H1 (cell line): ENCODE measurements around the gene CFAP221. TPM values are rescaled to one million over a fixed set of nuclear protein-coding genes. Genes with fewer than 3 reads are reported as not detected.

Source experiments
- CTCF ChIA-PET: fragments of 300-600 bp; sonication (Branson Sonifier 250); formaldehyde crosslinking; loops from one replicate; lab custom pipeline; 2021; ENCODE audit not compliant: partially characterized antibody; lab: Charles Lee
- POLR2A ChIA-PET: fragments of 300-600 bp; sonication (Branson Sonifier 250); formaldehyde crosslinking; loops from one replicate; lab custom pipeline; 2021; ENCODE audit warnings: inconsistent platforms; ENCODE audit not compliant: partially characterized antibody; lab: Charles Lee
- DNase-seq, 2 experiments: peaks; one replicate each; pipeline versions ENCODE4 v3.0.0 to v3.0.0-alpha.2; 2010 to 2022; ENCODE audit warnings: low spot score in 2 of 2, low read depth in 1 of 2, mixed read lengths in 1 of 2
- FAIRE-seq: peaks from 2 replicates; lab custom pipeline; 2011; peaks lifted over from hg19 to GRCh38; lab: Jason Lieb, UNC
- H2AFZ ChIP-seq: 2 replicates; pipeline ENCODE4 v1.8.1; 2012; ENCODE audit warnings: low read length, inconsistent platforms
- H2AK5ac ChIP-seq: 2 replicates; pipeline ENCODE4 v1.6.1; 2013; ENCODE audit warnings: low read depth, low read length
- H2BK120ac ChIP-seq: replicated peaks from 2 replicates; pipeline ENCODE3; 2013; ENCODE audit warnings: low read depth, low read length, inconsistent platforms
- H2BK12ac ChIP-seq: 2 replicates; pipeline ENCODE4 v1.6.1; 2013; ENCODE audit warnings: low read depth, low read length
- H2BK15ac ChIP-seq: 2 replicates; pipeline ENCODE4 v1.6.1; 2013; ENCODE audit warnings: low read length
- H2BK20ac ChIP-seq: 2 replicates; pipeline ENCODE4 v1.6.1; 2013; ENCODE audit warnings: low read length
- H2BK5ac ChIP-seq: 2 replicates; pipeline ENCODE4 v1.6.1; 2013; ENCODE audit warnings: low read depth, low read length
- H3K14ac ChIP-seq: 2 replicates; pipeline ENCODE4 v1.6.1; 2013; ENCODE audit warnings: inconsistent platforms; ENCODE audit not compliant: insufficient read length
- H3K18ac ChIP-seq: 2 replicates; pipeline ENCODE4 v1.6.1; 2013; ENCODE audit warnings: low read length; ENCODE audit errors: extremely low read depth
- H3K23ac ChIP-seq: 2 replicates; pipeline ENCODE4 v1.6.1; 2013; ENCODE audit warnings: inconsistent platforms; ENCODE audit not compliant: insufficient read length
- H3K23me2 ChIP-seq: 2 replicates; pipeline ENCODE4 v1.6.1; 2013; ENCODE audit warnings: low read depth, low read length
- H3K27ac ChIP-seq: 2 replicates; pipeline ENCODE4 v1.6.1; 2011; ENCODE audit warnings: low read depth, low read length, inconsistent platforms
- H3K27me3 ChIP-seq, 4 experiments: replicated peaks in 1 of 4; 1 replicate in 1 of 4; 2 replicates in 3 of 4; pipeline versions ENCODE4 v1.6.1 to v1.8.1; 2011 to 2013; ENCODE audit warnings: low read length in 3 of 4, mild to moderate bottlenecking in 3 of 4, inconsistent platforms in 2 of 4, mixed read lengths in 2 of 4, moderate library complexity in 1 of 4; ENCODE audit not compliant: control insufficient read depth in 3 of 4, insufficient read depth in 3 of 4; ENCODE audit errors: extremely low read depth in 1 of 4
- H3K36me3 ChIP-seq, 4 experiments: 2 replicates each; pipeline versions ENCODE4 v1.6.1 to v1.8.1; 2011 to 2013; ENCODE audit warnings: mild to moderate bottlenecking in 4 of 4, low read length in 3 of 4, moderate library complexity in 2 of 4, control low read depth in 1 of 4, inconsistent platforms in 1 of 4; ENCODE audit not compliant: insufficient read depth in 4 of 4, control insufficient read depth in 2 of 4
- H3K4ac ChIP-seq: replicated peaks from 2 replicates; pipeline ENCODE3; 2013; ENCODE audit warnings: low read length, low read depth, mixed read lengths, inconsistent platforms; ENCODE audit not compliant: insufficient read length
- H3K4me1 ChIP-seq, 4 experiments: replicated peaks in 1 of 4; 1 replicate in 1 of 4; 2 replicates in 3 of 4; pipeline versions ENCODE4 v1.6.1 to v1.8.1; 2011 to 2013; ENCODE audit warnings: low read length in 3 of 4, inconsistent platforms in 2 of 4, mixed read lengths in 1 of 4; ENCODE audit not compliant: insufficient read depth in 4 of 4, control insufficient read depth in 3 of 4
- H3K4me2 ChIP-seq, 2 experiments: 2 replicates each; pipeline versions ENCODE4 v1.6.1 to v1.8.1; 2011 to 2013; ENCODE audit warnings: low read depth in 2 of 2, low read length in 2 of 2, control low read depth in 1 of 2, inconsistent platforms in 1 of 2, mild to moderate bottlenecking in 1 of 2; ENCODE audit not compliant: insufficient read depth in 1 of 2
- H3K4me3 ChIP-seq, 4 experiments: fragments of 200-600, 300-600 bp in 1 of 4; sonication (generic), shearing (Covaris generic), sonication (Bioruptor Twin) in 1 of 4; 2 replicates each; pipeline versions ENCODE4 v1.5.1 to v1.8.1; 2011 to 2016; ENCODE audit warnings: low read length in 4 of 4, low read depth in 3 of 4, control low read depth in 2 of 4, inconsistent platforms in 2 of 4, mild to moderate bottlenecking in 2 of 4, mixed read lengths in 1 of 4, moderate library complexity in 1 of 4; ENCODE audit not compliant: insufficient read depth in 2 of 4; ENCODE audit errors: extremely low read depth in 1 of 4
- H3K56ac ChIP-seq: replicated peaks from 2 replicates; pipeline ENCODE3; 2013; ENCODE audit warnings: low read depth, mild to moderate bottlenecking, mixed read lengths, low read length, inconsistent platforms; ENCODE audit not compliant: insufficient read length
- H3K79me1 ChIP-seq: 2 replicates; pipeline ENCODE4 v1.6.1; 2013; ENCODE audit warnings: low read depth, low read length, control low read depth
- H3K79me2 ChIP-seq, 2 experiments: 2 replicates each; pipeline versions ENCODE4 v1.6.1 to v1.8.1; 2012 to 2013; ENCODE audit warnings: low read length in 2 of 2, mild to moderate bottlenecking in 2 of 2, inconsistent platforms in 1 of 2; ENCODE audit not compliant: insufficient read depth in 2 of 2, control insufficient read depth in 1 of 2
- H3K9ac ChIP-seq, 4 experiments: replicated peaks in 1 of 4; 1 replicate in 1 of 4; 2 replicates in 3 of 4; pipeline versions ENCODE4 v1.6.1 to v1.8.1; 2011 to 2013; ENCODE audit warnings: low read depth in 3 of 4, low read length in 3 of 4, control low read depth in 2 of 4, mild to moderate bottlenecking in 2 of 4, moderate library complexity in 2 of 4, inconsistent platforms in 1 of 4; ENCODE audit errors: extremely low read depth in 1 of 4
- H3K9me3 ChIP-seq, 2 experiments: 2 replicates each; pipeline versions ENCODE4 v1.6.1 to v1.8.1; 2012 to 2013; ENCODE audit warnings: mild to moderate bottlenecking in 2 of 2, moderate library complexity in 2 of 2, control low read depth in 1 of 2, inconsistent platforms in 1 of 2, low read depth in 1 of 2, low read length in 1 of 2, mixed read lengths in 1 of 2; ENCODE audit not compliant: insufficient read depth in 2 of 2
- H4K20me1 ChIP-seq, 2 experiments: replicated peaks in 1 of 2; 2 replicates each; pipeline versions ENCODE3 to v1.8.1; 2011 to 2013; ENCODE audit warnings: inconsistent platforms in 2 of 2, low read length in 2 of 2, mild to moderate bottlenecking in 1 of 2; ENCODE audit not compliant: insufficient read depth in 2 of 2, control insufficient read depth in 1 of 2
- H4K5ac ChIP-seq: 2 replicates; pipeline ENCODE4 v1.6.1; 2013; ENCODE audit warnings: low read length, low read depth, mixed read lengths, inconsistent platforms; ENCODE audit not compliant: insufficient read length
- H4K8ac ChIP-seq: 2 replicates; pipeline ENCODE4 v1.8.0; 2013; ENCODE audit warnings: mild to moderate bottlenecking, moderate library complexity, low read length, inconsistent platforms; ENCODE audit not compliant: insufficient read depth; ENCODE audit errors: extremely low read depth
- H4K91ac ChIP-seq: replicated peaks from 2 replicates; pipeline ENCODE3; 2013; ENCODE audit warnings: low read length, mixed read lengths, inconsistent platforms; ENCODE audit not compliant: insufficient read length
- BACH1 ChIP-seq: IDR thresholded peaks from 2 replicates; pipeline ENCODE4 v1.6.1; 2012; ENCODE audit warnings: low read length, improper control_type of control experiment
- BCL11A ChIP-seq, 2 experiments: IDR thresholded peaks; one replicate each; pipeline ENCODE4 v1.6.1; 2011; ENCODE audit warnings: low read depth in 2 of 2, low read length in 2 of 2, mild to moderate bottlenecking in 2 of 2
- E2F6 ChIP-seq: IDR thresholded peaks from 2 replicates; pipeline ENCODE4 v1.6.1; 2012; ENCODE audit warnings: inconsistent platforms
- GTF2F1 ChIP-seq: IDR thresholded peaks from 2 replicates; pipeline ENCODE4 v1.6.1; 2012; ENCODE audit warnings: low read depth, low read length, improper control_type of control experiment, borderline replicate concordance
- JUN ChIP-seq: IDR thresholded peaks from 2 replicates; pipeline ENCODE4 v1.6.1; 2011; ENCODE audit warnings: low read depth, mild to moderate bottlenecking, improper control_type of control experiment, low read length
- KDM5A ChIP-seq: fragments of 200-600 bp; IDR thresholded peaks from 2 replicates; pipeline ENCODE4 v1.7.1; 2012; ENCODE audit warnings: mild to moderate bottlenecking, low read length, inconsistent platforms, mixed read lengths
- MAX ChIP-seq: IDR thresholded peaks from 2 replicates; pipeline ENCODE4 v1.6.1; 2012; ENCODE audit warnings: inconsistent platforms
- POLR2A ChIP-seq, 2 experiments: IDR thresholded peaks; 1 replicate in 1 of 2; 2 replicates in 1 of 2; pipeline ENCODE4 v1.6.1; 2011; ENCODE audit warnings: low read depth in 2 of 2, low read length in 2 of 2, mild to moderate bottlenecking in 2 of 2; ENCODE audit errors: control extremely low read depth in 1 of 2
- RFX5 ChIP-seq: IDR thresholded peaks from 2 replicates; pipeline ENCODE4 v1.6.1; 2011; ENCODE audit warnings: low read depth, low read length, improper control_type of control experiment, borderline replicate concordance
- RNF2 ChIP-seq: fragments of 200-900, 300-1000 bp; sonication (generic); IDR thresholded peaks from 2 replicates; pipeline ENCODE4 v1.7.1; 2016; ENCODE audit warnings: borderline replicate concordance, low read depth, mild to moderate bottlenecking, antibody characterized with exemption, low read length; ENCODE audit not compliant: poor library complexity, severe bottlenecking; ENCODE audit errors: missing control alignments
- SIRT6 ChIP-seq: IDR thresholded peaks from one replicate; pipeline ENCODE4 v1.7.1; 2012; ENCODE audit warnings: low read length, inconsistent platforms
- SRF ChIP-seq: IDR thresholded peaks from 2 replicates; pipeline ENCODE4 v1.6.1; 2011; ENCODE audit warnings: mild to moderate bottlenecking, low read depth, low read length, moderate library complexity
- TCF12 ChIP-seq: IDR thresholded peaks from 2 replicates; pipeline ENCODE4 v1.6.1; 2011; ENCODE audit warnings: low read depth, mild to moderate bottlenecking, low read length
- WGBS, 2 experiments: shearing (Covaris generic) in 1 of 2; methylation state at CpG; one replicate each; pipeline versions ENCODE4 v1.1.6 to v1.1.7; 2013 to 2015; ENCODE audit warnings: low lambda C conversion rate in 2 of 2, mixed read lengths in 2 of 2, inconsistent platforms in 1 of 2, low coverage in 1 of 2, missing lambda C conversion rate in 1 of 2; ENCODE audit not compliant: insufficient replicate concordance in 2 of 2, insufficient coverage in 1 of 2, insufficient read length in 1 of 2; ENCODE audit errors: extremely low coverage in 1 of 2, missing lambda C conversion rate in 1 of 2; 5-methylcytosine and 5-hydroxymethylcytosine counted together
- polyA plus RNA-seq, 7 experiments: library from polyadenylated mRNA; depleted of rRNA in 3 of 7; stranded (reverse) in 5 of 7; unstranded in 2 of 7; fragments of >200 nt in 5 of 7; fragments of 200-250 nt in 2 of 7; gene quantifications; 1 replicate in 5 of 7; 2 replicates in 1 of 7; 4 replicates in 1 of 7; pipeline versions ENCODE4 v1.2.1 to v1.2.3, GENCODE V29; 2011 to 2013; ENCODE audit warnings: missing spikeins in 2 of 7, mixed read lengths in 2 of 7
- total RNA-seq: library from RNA; stranded (reverse); fragmentation: NEBNext Ultra II Directional; extraction: Animal tissue kit (Norgen Biotek cat#: 25700); gene quantifications from 2 replicates; pipeline ENCODE4 v1.2.1, GENCODE V29; 2021

CFAP221 gene
- total and polyA plus RNA-seq, 2 of the 8 experiments (the other 6 are each of a cell fraction or from before 2014, with no cell fraction given) = 0.14 to 0.71 TPM

DNA sequence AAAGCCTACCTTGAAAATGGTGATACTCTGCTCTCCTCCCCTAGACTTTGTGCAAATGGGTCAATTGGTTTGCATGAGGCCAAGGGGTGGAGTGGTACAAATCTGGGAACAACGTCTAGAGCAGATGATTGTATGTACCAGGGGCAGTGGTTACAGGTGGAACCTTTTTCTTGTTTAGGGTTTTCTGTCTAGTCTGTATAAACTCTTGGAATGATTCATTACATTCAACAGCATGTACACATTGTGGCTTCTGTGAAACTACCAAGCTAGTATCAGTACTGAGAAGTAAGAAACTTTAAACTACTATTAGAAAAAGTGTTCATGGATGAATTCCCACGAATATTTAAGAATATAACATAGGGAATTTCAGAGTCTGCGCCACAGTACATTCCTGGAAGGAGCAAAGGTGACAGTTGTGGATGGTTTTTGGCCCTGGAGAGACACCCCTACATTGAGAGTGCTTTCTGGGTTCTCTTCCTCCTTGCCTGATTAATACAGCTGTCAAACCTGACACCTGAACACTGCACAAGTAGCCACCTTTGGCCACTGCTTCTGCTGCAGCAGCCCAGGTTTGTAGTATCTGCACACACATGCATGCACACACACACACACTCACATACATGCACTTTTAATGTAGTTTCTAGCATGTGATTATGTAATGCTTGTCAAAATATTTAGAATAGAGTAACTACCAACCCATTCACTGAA is 30.0 kb downstream of the CFAP221 start:
- Histone ChIP-seq H3K18ac (no peak overlapping the region), H3K79me2 (no peaks in the 10 kb centered on the region), H3K23me2 (no peaks in the 10 kb centered on the region), H4K8ac (no peak overlapping the region), H4K5ac (no peak overlapping the region), H3K4me3 (no peak overlapping the region), H2BK12ac (no peak overlapping the region), H2BK15ac (no peak overlapping the region), H3K9ac (no peak overlapping the region), H2AK5ac (no peak overlapping the region), H3K23ac (no peak overlapping the region), H3K36me3 (no peaks in the 10 kb centered on the region), H2BK120ac (no peak overlapping the region), H3K27ac (no peak overlapping the region), H2BK5ac (no peak overlapping the region), H3K27me3 (peaks cover 0 to 4% (median 1%) of the 10 kb centered on the region in 4 experiments; a peak in 2 of 7 replicates), H3K79me1 (no peaks in the 10 kb centered on the region), H4K20me1 (no peaks in the 10 kb centered on the region), H3K14ac (no peak overlapping the region), H3K9me3 (no peaks in the 10 kb centered on the region), H3K4ac (no peak overlapping the region), H3K4me1 (no peaks in the 10 kb centered on the region), H2BK20ac (no peak overlapping the region), H4K91ac (no peak overlapping the region), H3K4me2 (no peak overlapping the region), H3K56ac (no peak overlapping the region), H2AFZ (no peak overlapping the region)
- POLR2A ChIA-PET = interaction anchor here (0.8 to 1.1 kb wide), 2 partner anchors 11 to 19 kb away, joined by 3 read pairs; no protein-coding TSS in a partner anchor
- FAIRE-seq (no peak), DNase-seq (no peak)
- 86% methylated on average over 3 of the region's 3 CpGs; no CpG with 5 or more reads in 1 of the 2 experiments for WGBS, 2 experiments
- CTCF ChIA-PET = interaction anchor here (0.5 to 1.4 kb wide), 2 partner anchors 10 to 85 kb away, joined by 4 to 5 read pairs; no protein-coding TSS in a partner anchor
- TF ChIP-seq E2F6 = no peak
- TF ChIP-seq KDM5A = no peak
- TF ChIP-seq TCF12 = no peak
- TF ChIP-seq MAX = no peak
- TF ChIP-seq BCL11A (IDR thresholded peaks at IDR 0.05; ENCODE audit: low read depth in 2 of 2, low read length in 2 of 2) = no peak
- TF ChIP-seq SIRT6 = no peak
- TF ChIP-seq GTF2F1 = no peak
- no peak for TF ChIP-seq JUN
- no peak for TF ChIP-seq RFX5
- TF ChIP-seq SRF = no peak
- TF ChIP-seq BACH1 = no peak
- no peak for TF ChIP-seq POLR2A (IDR thresholded peaks at IDR 0.05; ENCODE audit: control extremely low read depth in 1 of 2, low read depth in 2 of 2, low read length in 2 of 2)
- TF ChIP-seq RNF2 = no peak
